ENCODE data around the gene COL28A1. TPM values are rescaled to one million over a fixed set of nuclear protein-coding genes. Genes with fewer than 3 reads are reported as not detected.

Gene COL28A1
- total and polyA plus RNA-seq, 2 experiments from 2014 or later: 0.31 to 0.70 TPM

DNA sequence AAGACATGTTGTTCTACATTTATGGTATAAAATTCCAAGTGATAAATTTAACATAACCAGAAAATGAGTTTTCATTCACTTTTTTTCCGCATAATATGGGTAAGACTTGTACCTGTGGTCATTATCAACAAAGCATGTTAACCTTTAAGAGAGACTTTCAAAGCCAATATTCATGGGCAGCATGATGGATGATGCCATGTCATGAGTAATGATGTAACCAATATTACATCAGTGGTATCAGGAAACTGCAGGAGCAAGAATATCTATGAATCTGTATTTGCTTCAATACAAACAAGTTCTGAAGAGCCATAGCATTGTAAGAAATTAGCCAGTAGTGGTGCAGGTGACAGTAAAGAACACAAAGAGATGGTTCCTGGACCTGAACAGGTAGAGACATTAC is 226.5 kb downstream of the COL28A1 start:
- Histone ChIP-seq H3K9me2 (ENCODE audit: insufficient read depth) (peaks cover 5% of the 10 kb centered on the region; the same call in 1 of the 2 replicates), H2AFZ (no peak overlapping the region), H3K4me1 (ENCODE audit: insufficient read depth) (no peaks in the 10 kb centered on the region), H3K27me3 (ENCODE audit: insufficient read depth) (no peaks in the 10 kb centered on the region), H3F3A (replicated peaks; ENCODE audit: low read depth) (no peaks in the 10 kb centered on the region), H3K27ac (ENCODE audit: low read depth) (no peak overlapping the region), H4K20me1 (replicated peaks; ENCODE audit: insufficient read depth) (no peaks in the 10 kb centered on the region), H3K4me3 (no peak overlapping the region), H3K36me3 (ENCODE audit: insufficient read depth) (no peaks in the 10 kb centered on the region), H3K4me2 (no peak overlapping the region), H3K79me2 (replicated peaks; ENCODE audit: insufficient read depth) (no peaks in the 10 kb centered on the region)
- H3K9me3 Mint-ChIP-seq: peaks cover 2% of the 10 kb centered on the region; the same call in 2 of the 3 replicates
- TF ChIP-seq, protein P1, sequence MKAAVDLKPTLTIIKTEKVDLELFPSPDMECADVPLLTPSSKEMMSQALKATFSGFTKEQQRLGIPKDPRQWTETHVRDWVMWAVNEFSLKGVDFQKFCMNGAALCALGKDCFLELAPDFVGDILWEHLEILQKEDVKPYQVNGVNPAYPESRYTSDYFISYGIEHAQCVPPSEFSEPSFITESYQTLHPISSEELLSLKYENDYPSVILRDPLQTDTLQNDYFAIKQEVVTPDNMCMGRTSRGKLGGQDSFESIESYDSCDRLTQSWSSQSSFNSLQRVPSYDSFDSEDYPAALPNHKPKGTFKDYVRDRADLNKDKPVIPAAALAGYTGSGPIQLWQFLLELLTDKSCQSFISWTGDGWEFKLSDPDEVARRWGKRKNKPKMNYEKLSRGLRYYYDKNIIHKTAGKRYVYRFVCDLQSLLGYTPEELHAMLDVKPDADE (IDR thresholded peaks at IDR 0.05): no peak
- TF ChIP-seq EZH2 (IDR thresholded peaks at IDR 0.05; ENCODE audit: low read depth, unreplicated experiment): no peak
- TF ChIP-seq POLR2AphosphoS5 (IDR thresholded peaks at IDR 0.05; ENCODE audit: low read depth): no peak
- TF ChIP-seq, protein P2, sequence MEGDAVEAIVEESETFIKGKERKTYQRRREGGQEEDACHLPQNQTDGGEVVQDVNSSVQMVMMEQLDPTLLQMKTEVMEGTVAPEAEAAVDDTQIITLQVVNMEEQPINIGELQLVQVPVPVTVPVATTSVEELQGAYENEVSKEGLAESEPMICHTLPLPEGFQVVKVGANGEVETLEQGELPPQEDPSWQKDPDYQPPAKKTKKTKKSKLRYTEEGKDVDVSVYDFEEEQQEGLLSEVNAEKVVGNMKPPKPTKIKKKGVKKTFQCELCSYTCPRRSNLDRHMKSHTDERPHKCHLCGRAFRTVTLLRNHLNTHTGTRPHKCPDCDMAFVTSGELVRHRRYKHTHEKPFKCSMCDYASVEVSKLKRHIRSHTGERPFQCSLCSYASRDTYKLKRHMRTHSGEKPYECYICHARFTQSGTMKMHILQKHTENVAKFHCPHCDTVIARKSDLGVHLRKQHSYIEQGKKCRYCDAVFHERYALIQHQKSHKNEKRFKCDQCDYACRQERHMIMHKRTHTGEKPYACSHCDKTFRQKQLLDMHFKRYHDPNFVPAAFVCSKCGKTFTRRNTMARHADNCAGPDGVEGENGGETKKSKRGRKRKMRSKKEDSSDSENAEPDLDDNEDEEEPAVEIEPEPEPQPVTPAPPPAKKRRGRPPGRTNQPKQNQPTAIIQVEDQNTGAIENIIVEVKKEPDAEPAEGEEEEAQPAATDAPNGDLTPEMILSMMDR (conservative IDR thresholded peaks at IDR 0.05; ENCODE audit: low read depth in 2 of 2): no peak
- no peak for TF ChIP-seq CREB1 (CRISPR knock-in tag; IDR thresholded peaks at IDR 0.05; ENCODE audit: low read depth)
- TF ChIP-seq ZNF114 (CRISPR knock-in tag; IDR thresholded peaks at IDR 0.05): no peak
- TF ChIP-seq, protein P3, sequence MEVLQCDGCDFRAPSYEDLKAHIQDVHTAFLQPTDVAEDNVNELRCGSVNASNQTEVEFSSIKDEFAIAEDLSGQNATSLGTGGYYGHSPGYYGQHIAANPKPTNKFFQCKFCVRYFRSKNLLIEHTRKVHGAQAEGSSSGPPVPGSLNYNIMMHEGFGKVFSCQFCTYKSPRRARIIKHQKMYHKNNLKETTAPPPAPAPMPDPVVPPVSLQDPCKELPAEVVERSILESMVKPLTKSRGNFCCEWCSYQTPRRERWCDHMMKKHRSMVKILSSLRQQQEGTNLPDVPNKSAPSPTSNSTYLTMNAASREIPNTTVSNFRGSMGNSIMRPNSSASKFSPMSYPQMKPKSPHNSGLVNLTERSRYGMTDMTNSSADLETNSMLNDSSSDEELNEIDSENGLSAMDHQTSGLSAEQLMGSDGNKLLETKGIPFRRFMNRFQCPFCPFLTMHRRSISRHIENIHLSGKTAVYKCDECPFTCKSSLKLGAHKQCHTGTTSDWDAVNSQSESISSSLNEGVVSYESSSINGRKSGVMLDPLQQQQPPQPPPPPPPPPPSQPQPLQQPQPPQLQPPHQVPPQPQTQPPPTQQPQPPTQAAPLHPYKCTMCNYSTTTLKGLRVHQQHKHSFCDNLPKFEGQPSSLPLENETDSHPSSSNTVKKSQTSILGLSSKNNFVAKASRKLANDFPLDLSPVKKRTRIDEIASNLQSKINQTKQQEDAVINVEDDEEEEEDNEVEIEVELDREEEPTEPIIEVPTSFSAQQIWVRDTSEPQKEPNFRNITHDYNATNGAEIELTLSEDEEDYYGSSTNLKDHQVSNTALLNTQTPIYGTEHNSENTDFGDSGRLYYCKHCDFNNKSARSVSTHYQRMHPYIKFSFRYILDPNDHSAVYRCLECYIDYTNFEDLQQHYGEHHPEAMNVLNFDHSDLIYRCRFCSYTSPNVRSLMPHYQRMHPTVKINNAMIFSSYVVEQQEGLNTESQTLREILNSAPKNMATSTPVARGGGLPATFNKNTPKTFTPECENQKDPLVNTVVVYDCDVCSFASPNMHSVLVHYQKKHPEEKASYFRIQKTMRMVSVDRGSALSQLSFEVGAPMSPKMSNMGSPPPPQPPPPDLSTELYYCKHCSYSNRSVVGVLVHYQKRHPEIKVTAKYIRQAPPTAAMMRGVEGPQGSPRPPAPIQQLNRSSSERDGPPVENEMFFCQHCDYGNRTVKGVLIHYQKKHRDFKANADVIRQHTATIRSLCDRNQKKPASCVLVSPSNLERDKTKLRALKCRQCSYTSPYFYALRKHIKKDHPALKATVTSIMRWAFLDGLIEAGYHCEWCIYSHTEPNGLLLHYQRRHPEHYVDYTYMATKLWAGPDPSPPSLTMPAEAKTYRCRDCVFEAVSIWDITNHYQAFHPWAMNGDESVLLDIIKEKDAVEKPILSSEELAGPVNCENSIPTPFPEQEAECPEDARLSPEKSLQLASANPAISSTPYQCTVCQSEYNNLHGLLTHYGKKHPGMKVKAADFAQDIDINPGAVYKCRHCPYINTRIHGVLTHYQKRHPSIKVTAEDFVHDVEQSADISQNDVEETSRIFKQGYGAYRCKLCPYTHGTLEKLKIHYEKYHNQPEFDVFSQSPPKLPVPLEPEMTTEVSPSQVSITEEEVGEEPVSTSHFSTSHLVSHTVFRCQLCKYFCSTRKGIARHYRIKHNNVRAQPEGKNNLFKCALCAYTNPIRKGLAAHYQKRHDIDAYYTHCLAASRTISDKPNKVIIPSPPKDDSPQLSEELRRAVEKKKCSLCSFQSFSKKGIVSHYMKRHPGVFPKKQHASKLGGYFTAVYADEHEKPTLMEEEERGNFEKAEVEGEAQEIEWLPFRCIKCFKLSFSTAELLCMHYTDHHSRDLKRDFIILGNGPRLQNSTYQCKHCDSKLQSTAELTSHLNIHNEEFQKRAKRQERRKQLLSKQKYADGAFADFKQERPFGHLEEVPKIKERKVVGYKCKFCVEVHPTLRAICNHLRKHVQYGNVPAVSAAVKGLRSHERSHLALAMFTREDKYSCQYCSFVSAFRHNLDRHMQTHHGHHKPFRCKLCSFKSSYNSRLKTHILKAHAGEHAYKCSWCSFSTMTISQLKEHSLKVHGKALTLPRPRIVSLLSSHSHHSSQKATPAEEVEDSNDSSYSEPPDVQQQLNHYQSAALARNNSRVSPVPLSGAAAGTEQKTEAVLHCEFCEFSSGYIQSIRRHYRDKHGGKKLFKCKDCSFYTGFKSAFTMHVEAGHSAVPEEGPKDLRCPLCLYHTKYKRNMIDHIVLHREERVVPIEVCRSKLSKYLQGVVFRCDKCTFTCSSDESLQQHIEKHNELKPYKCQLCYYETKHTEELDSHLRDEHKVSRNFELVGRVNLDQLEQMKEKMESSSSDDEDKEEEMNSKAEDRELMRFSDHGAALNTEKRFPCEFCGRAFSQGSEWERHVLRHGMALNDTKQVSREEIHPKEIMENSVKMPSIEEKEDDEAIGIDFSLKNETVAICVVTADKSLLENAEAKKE (CRISPR knock-in tag; IDR thresholded peaks at IDR 0.05): no peak
- TF ChIP-seq NANOG (IDR thresholded peaks at IDR 0.05; ENCODE audit: borderline replicate concordance): no peak
- TF ChIP-seq, protein P4, sequence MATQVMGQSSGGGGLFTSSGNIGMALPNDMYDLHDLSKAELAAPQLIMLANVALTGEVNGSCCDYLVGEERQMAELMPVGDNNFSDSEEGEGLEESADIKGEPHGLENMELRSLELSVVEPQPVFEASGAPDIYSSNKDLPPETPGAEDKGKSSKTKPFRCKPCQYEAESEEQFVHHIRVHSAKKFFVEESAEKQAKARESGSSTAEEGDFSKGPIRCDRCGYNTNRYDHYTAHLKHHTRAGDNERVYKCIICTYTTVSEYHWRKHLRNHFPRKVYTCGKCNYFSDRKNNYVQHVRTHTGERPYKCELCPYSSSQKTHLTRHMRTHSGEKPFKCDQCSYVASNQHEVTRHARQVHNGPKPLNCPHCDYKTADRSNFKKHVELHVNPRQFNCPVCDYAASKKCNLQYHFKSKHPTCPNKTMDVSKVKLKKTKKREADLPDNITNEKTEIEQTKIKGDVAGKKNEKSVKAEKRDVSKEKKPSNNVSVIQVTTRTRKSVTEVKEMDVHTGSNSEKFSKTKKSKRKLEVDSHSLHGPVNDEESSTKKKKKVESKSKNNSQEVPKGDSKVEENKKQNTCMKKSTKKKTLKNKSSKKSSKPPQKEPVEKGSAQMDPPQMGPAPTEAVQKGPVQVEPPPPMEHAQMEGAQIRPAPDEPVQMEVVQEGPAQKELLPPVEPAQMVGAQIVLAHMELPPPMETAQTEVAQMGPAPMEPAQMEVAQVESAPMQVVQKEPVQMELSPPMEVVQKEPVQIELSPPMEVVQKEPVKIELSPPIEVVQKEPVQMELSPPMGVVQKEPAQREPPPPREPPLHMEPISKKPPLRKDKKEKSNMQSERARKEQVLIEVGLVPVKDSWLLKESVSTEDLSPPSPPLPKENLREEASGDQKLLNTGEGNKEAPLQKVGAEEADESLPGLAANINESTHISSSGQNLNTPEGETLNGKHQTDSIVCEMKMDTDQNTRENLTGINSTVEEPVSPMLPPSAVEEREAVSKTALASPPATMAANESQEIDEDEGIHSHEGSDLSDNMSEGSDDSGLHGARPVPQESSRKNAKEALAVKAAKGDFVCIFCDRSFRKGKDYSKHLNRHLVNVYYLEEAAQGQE (IDR thresholded peaks at IDR 0.05; ENCODE audit: unreplicated experiment): no peak
- TF ChIP-seq EZH2phosphoT487 (IDR thresholded peaks at IDR 0.05; ENCODE audit: unreplicated experiment): no peak
- no peak for TF ChIP-seq JUNB (IDR thresholded peaks at IDR 0.05; ENCODE audit: unreplicated experiment)
- TF ChIP-seq ZNF331 (CRISPR knock-in tag; IDR thresholded peaks at IDR 0.05; ENCODE audit: low read depth): no peak
- TF ChIP-seq STAT1 (IDR thresholded peaks at IDR 0.05; ENCODE audit: unreplicated experiment): no peak
- no peak overlapping the region for H3K27ac Mint-ChIP-seq
- peaks cover 2% of the 10 kb centered on the region for H3K27me3 Mint-ChIP-seq (ENCODE audit: insufficient read depth, low read depth, poor library complexity)
- H3K4me3 Mint-ChIP-seq: no peak overlapping the region
- H3K4me1 Mint-ChIP-seq: peaks cover under 1% of the 10 kb centered on the region; the same call in 1 of the 3 replicates
- no peaks in the 10 kb centered on the region for H3K36me3 Mint-ChIP-seq (ENCODE audit: low read depth)
- no peak for DNase-seq (ENCODE audit: low spot score)
- no peak for ATAC-seq
